GM08714 (cell line): Measurements from ENCODE around the gene KIF7.

ENCODE experiments used
- H3K4me3 ChIP-seq: fragments of 200-500 bp; sonication (Bioruptor generic); 2 replicates; pipeline ENCODE4 v1.5.1; 2014; ENCODE audit warnings: mild to moderate bottlenecking, low read length, inconsistent platforms
- ZNF274 ChIP-seq: IDR thresholded peaks from 2 replicates; pipeline ENCODE4 v1.6.1; 2012; ENCODE audit warnings: mild to moderate bottlenecking, low read depth, low read length

The KIF7 gene

GRCh38 chr15:89677381-89677780, 22.1 kb upstream of the KIF7 start:
- H3K4me3 ChIP-seq, result no peak overlapping the region
- no peak for TF ChIP-seq ZNF274

DNA sequence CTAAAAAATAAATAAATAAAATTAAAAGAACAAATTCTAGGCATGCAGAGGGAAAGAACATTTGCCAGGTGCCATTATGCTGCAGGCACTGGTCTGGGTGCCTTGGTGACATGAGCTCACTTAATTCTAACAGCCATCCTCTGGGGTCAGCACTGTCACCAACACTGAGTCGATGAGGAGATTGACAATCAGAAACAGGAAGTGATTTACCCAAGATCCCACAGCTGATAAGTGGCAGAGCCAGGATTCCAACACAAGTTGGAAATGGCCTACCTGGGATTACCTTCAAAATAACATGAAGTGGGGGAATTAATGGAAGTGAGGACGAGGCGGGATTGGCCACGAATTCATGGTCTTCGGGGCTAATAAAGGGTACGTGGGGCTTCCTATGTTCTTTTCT, 20.3 kb upstream of the KIF7 start:
- no peak for TF ChIP-seq ZNF274

DNA sequence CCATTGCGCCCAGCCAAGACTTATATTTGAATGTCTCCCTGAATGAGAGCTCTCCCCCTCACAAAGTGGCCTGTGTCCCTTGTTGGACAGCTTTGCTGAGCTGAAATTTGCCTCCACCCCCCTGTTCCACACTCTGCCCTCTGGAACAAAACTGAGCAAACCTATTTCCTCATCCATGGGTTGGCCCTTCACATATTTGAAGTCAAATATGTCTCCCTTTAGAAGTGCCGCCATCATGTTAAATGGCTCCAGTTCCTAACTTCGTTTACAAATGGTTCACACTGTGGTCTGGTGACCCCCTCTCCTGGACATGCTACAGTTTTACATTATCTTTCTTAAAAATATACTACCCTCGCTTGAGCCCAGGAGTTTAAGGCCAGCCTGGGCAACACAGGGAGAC, 19.3 kb upstream of the KIF7 start:
- no peak overlapping the region for H3K4me3 ChIP-seq
- TF ChIP-seq ZNF274, result no peak

More for the DNA sequence above, 20.3 kb upstream of the KIF7 start:
- no peak overlapping the region for H3K4me3 ChIP-seq

DNA sequence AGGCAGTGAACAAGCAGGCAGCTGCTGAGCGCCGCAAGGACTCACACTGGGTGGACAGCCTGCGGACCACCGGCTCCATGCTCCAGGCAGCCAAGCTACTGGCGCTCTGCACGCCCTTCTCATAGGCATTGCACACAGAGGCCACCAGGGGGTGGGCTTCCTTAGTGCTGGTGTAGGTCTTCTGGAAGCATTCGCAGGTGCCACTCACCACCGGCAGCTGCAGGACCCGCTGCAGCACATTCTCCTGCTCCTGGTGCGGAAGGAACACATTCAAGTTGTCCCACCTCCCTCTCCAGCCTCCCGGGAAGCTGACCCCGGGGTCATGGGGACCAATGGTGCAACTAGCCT, 17.9 kb upstream of the KIF7 start:
- no peak for TF ChIP-seq ZNF274
- H3K4me3 ChIP-seq, result no peak overlapping the region

DNA sequence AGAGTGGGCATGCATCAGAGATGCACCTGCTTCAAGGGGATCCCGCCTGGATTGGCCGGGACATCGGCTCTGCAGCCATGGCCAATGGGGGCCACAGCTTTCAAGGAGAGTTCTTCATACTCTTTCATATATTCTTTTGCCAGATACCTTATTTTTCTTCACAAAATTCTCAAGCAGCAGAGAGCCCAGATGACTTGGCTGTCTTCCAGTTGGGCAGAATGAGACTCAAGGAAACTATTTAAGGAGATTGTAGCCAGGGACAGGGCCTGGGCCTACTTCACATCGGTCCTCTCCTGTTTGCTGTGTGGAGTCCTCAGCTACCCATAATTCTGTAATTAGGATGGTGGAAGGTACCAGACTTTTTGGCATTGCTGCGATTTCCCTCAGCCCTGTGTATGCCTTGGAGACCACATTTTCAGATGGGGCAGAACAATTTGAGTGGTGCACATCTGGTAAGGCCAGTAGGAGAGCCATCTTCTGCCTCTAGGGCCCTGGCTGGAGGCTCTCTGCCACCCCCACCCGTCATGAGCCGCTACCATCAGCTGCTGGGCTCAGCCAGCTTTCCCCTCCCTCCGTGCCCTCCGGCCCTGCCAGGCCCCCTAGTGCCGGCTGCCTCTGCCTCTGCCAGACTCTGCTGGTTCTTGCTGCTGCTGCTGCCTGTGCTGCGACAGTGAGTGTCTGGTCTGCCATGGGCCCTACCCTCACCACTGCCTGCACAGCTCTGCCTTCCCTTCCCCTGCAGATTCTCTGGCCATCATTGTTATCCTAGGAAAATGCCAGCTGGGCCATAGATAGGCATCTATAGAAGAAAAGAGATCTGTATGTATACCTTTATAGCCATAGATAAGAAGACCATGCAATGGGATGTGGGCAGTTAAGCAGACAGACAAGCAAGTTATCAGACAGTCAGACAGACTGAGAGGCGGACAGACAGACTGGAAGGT, 17.2 kb upstream of the KIF7 start:
- no peak overlapping the region for H3K4me3 ChIP-seq
- no peak for TF ChIP-seq ZNF274

DNA sequence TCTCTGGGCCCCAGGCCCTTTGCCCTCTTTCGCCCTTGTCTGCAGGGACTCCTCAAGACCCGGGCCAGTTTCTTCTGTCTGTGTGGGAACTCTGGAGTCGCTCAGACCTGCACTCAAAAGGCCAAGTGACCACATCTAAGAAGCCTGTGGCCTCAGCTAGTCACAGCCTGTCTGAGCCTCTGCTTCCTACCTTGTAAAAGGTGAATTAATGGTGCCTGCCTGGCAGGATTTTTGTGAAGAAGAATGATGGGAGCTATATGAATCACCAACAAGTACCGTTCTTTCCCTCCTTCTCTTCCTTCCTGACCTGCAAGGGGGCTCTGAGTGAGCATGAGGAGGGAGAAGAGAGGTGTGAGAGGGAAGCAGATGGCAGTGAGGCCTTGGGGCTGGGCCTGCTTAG, 16.4 kb upstream of the KIF7 start:
- H3K4me3 ChIP-seq, result no peak overlapping the region
- TF ChIP-seq ZNF274, result no peak

GRCh38 chr15:89670971-89671560, 15.8 kb upstream of the KIF7 start:
- H3K4me3 ChIP-seq, result no peak overlapping the region

GRCh38 chr15:89669941-89670340, 14.7 kb upstream of the KIF7 start:
- no peak overlapping the region for H3K4me3 ChIP-seq
- TF ChIP-seq ZNF274, result no peak

More at GRCh38 chr15:89670971-89671560, 15.8 kb upstream of the KIF7 start:
- no peak for TF ChIP-seq ZNF274

GRCh38 chr15:89669309-89669865, 14.1 kb upstream of the KIF7 start:
- no peak overlapping the region for H3K4me3 ChIP-seq
- TF ChIP-seq ZNF274, result no peak

GRCh38 chr15:89668171-89668570, 12.9 kb upstream of the KIF7 start:
- no peak for TF ChIP-seq ZNF274
- no peak overlapping the region for H3K4me3 ChIP-seq

DNA sequence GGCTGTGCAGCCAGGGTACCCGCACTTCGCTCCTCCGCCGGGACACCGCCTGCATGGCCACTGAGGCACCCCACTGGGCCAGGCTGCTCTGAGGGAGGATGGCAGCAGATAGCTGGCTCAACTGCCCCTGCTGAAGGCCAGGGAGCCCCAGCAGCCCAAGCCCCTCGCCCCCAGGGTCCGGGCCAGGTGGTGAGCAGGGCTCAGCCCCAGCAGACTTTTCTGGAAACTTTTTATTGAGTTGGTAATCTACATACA, 12.4 kb upstream of the KIF7 start:
- no peak overlapping the region for H3K4me3 ChIP-seq
- no peak for TF ChIP-seq ZNF274

DNA sequence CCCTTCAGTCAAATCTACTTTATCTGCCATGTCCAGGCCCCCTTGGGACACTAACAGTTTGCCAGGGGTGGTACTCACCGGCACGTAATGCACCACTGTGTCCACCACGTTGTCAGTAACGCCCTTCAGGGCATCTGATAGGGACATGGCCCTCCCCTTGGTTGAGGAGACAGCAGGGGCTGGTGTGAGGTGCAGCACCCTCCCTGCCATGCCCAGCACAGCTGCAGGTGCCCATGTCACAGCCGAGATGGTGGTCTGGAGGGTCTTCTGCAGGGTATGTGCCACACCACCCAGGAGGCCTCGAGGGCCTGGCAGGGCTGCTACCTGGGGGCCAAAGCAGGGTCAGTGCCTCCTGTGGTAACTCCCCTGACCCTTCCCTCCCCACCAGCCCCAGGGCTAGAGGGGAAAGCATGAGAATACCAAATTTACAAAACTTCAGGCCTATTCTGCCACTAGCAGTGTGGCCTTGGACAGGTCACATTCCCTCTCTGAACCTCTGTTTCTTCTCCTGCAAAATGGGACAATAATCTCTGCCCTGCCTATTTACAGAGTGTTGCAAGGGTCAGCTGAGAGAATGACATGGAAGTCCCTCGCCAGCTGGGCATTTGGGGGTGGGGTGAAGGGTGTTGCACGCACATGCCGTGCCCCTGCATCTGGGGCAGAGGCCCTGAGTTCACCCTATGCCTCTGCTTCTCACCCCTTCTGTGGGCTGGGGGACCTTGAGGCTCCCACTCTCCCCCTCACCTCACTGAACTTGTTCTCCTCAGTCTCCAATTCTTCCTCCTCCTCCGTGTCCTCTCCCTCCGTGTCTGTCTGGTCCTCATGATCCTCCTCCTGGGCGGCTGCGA, 11.8 kb upstream of the KIF7 start:
- no peak for TF ChIP-seq ZNF274

DNA sequence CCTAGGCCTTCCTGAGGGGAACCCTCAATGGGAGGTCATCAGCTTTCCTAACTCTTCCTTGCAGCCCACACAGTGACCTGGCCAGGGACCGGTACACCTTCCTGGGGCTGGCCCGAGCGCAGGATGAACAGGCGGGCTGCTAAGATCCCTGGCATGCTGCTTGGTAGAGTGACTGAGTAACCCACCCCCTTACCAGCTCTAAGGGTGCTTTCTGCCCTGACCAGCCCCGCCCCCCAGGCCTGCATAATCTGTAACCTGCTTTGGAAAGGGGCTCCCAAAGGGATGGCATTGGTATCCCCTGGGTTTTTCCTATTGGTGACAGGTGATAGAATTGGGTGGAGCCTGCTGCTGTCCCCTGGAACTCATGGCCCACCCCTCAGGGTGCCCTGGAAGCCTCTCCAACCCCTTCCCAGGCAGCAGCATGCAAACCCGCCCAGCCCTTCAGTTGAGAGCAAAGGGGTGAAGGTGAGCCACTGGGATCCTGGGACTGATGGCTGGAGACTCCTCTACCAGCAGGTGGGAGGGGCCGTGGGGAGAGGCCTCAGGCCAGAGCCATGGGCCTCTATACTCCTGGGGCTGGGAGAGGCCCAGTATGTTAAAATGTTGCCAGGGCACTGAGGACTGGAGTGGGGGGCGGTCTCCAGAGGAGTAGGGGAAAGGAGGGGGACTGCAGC, 11.1 kb upstream of the KIF7 start:
- H3K4me3 ChIP-seq, result no peak overlapping the region
- no peak for TF ChIP-seq ZNF274

More for the DNA sequence above, 11.8 kb upstream of the KIF7 start:
- H3K4me3 ChIP-seq, result no peak overlapping the region
